ENCODE measurements around the gene KHDRBS2. TPM values are rescaled to one million over a fixed set of nuclear protein-coding genes. Genes with fewer than 3 reads are reported as not detected.

The KHDRBS2 gene
- total and polyA plus RNA-seq, 2 experiments from 2014 or later: 5.4 to 11.7 TPM

DNA sequence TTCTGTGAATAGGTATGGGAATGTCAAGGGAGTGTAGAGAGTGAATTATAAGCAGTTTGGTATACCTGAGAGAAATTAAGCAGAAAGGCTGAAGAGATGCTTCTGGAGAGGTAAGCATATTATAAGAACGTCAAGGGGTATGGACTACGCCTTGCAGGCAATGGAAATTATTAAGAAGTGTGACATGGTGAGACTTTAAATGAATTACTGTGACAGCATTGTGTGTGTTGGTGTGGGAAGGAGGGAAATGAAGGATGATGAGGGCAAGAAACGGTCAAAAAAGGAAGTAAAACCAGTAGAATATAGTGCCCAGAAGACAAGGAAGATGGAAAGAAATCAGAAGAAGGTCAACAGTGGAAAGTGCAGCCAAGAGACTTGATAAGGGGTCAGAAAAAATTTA is 5.9 kb downstream of the KHDRBS2 start:
- H3K79me2 ChIP-seq (replicated peaks; ENCODE audit: insufficient read depth): peaks cover 22% of the 10 kb centered on the region
- H3K4me1 ChIP-seq (ENCODE audit: insufficient read depth): no peaks in the 10 kb centered on the region; the same call in 1 of the 2 replicates
- no peak overlapping the region for H3K27ac ChIP-seq (ENCODE audit: low read depth)
- H3K9me3 Mint-ChIP-seq: no peaks in the 10 kb centered on the region
- H3F3A ChIP-seq (replicated peaks; ENCODE audit: low read depth): no peaks in the 10 kb centered on the region
- no peak overlapping the region for H2AFZ ChIP-seq
- ATAC-seq: no peak
- H3K27me3 ChIP-seq (ENCODE audit: insufficient read depth): no peaks in the 10 kb centered on the region
- no peak overlapping the region for H3K4me3 Mint-ChIP-seq
- H3K4me3 ChIP-seq: no peak overlapping the region
- no peaks in the 10 kb centered on the region for H3K36me3 Mint-ChIP-seq (ENCODE audit: low read depth)
- no peak overlapping the region for H3K4me2 ChIP-seq
- no peaks in the 10 kb centered on the region for H4K20me1 ChIP-seq (replicated peaks; ENCODE audit: insufficient read depth)
- no peak for TF ChIP-seq NANOG (IDR thresholded peaks at IDR 0.05; ENCODE audit: borderline replicate concordance)
- TF ChIP-seq, protein P1, sequence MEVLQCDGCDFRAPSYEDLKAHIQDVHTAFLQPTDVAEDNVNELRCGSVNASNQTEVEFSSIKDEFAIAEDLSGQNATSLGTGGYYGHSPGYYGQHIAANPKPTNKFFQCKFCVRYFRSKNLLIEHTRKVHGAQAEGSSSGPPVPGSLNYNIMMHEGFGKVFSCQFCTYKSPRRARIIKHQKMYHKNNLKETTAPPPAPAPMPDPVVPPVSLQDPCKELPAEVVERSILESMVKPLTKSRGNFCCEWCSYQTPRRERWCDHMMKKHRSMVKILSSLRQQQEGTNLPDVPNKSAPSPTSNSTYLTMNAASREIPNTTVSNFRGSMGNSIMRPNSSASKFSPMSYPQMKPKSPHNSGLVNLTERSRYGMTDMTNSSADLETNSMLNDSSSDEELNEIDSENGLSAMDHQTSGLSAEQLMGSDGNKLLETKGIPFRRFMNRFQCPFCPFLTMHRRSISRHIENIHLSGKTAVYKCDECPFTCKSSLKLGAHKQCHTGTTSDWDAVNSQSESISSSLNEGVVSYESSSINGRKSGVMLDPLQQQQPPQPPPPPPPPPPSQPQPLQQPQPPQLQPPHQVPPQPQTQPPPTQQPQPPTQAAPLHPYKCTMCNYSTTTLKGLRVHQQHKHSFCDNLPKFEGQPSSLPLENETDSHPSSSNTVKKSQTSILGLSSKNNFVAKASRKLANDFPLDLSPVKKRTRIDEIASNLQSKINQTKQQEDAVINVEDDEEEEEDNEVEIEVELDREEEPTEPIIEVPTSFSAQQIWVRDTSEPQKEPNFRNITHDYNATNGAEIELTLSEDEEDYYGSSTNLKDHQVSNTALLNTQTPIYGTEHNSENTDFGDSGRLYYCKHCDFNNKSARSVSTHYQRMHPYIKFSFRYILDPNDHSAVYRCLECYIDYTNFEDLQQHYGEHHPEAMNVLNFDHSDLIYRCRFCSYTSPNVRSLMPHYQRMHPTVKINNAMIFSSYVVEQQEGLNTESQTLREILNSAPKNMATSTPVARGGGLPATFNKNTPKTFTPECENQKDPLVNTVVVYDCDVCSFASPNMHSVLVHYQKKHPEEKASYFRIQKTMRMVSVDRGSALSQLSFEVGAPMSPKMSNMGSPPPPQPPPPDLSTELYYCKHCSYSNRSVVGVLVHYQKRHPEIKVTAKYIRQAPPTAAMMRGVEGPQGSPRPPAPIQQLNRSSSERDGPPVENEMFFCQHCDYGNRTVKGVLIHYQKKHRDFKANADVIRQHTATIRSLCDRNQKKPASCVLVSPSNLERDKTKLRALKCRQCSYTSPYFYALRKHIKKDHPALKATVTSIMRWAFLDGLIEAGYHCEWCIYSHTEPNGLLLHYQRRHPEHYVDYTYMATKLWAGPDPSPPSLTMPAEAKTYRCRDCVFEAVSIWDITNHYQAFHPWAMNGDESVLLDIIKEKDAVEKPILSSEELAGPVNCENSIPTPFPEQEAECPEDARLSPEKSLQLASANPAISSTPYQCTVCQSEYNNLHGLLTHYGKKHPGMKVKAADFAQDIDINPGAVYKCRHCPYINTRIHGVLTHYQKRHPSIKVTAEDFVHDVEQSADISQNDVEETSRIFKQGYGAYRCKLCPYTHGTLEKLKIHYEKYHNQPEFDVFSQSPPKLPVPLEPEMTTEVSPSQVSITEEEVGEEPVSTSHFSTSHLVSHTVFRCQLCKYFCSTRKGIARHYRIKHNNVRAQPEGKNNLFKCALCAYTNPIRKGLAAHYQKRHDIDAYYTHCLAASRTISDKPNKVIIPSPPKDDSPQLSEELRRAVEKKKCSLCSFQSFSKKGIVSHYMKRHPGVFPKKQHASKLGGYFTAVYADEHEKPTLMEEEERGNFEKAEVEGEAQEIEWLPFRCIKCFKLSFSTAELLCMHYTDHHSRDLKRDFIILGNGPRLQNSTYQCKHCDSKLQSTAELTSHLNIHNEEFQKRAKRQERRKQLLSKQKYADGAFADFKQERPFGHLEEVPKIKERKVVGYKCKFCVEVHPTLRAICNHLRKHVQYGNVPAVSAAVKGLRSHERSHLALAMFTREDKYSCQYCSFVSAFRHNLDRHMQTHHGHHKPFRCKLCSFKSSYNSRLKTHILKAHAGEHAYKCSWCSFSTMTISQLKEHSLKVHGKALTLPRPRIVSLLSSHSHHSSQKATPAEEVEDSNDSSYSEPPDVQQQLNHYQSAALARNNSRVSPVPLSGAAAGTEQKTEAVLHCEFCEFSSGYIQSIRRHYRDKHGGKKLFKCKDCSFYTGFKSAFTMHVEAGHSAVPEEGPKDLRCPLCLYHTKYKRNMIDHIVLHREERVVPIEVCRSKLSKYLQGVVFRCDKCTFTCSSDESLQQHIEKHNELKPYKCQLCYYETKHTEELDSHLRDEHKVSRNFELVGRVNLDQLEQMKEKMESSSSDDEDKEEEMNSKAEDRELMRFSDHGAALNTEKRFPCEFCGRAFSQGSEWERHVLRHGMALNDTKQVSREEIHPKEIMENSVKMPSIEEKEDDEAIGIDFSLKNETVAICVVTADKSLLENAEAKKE (CRISPR knock-in tag; IDR thresholded peaks at IDR 0.05): no peak
- TF ChIP-seq ZNF114 (CRISPR knock-in tag; IDR thresholded peaks at IDR 0.05): no peak
- TF ChIP-seq STAT1 (IDR thresholded peaks at IDR 0.05; ENCODE audit: unreplicated experiment): no peak
- no peak for TF ChIP-seq EZH2phosphoT487 (IDR thresholded peaks at IDR 0.05; ENCODE audit: unreplicated experiment)
- TF ChIP-seq ETS1 (IDR thresholded peaks at IDR 0.05): no peak
- TF ChIP-seq, protein P2, sequence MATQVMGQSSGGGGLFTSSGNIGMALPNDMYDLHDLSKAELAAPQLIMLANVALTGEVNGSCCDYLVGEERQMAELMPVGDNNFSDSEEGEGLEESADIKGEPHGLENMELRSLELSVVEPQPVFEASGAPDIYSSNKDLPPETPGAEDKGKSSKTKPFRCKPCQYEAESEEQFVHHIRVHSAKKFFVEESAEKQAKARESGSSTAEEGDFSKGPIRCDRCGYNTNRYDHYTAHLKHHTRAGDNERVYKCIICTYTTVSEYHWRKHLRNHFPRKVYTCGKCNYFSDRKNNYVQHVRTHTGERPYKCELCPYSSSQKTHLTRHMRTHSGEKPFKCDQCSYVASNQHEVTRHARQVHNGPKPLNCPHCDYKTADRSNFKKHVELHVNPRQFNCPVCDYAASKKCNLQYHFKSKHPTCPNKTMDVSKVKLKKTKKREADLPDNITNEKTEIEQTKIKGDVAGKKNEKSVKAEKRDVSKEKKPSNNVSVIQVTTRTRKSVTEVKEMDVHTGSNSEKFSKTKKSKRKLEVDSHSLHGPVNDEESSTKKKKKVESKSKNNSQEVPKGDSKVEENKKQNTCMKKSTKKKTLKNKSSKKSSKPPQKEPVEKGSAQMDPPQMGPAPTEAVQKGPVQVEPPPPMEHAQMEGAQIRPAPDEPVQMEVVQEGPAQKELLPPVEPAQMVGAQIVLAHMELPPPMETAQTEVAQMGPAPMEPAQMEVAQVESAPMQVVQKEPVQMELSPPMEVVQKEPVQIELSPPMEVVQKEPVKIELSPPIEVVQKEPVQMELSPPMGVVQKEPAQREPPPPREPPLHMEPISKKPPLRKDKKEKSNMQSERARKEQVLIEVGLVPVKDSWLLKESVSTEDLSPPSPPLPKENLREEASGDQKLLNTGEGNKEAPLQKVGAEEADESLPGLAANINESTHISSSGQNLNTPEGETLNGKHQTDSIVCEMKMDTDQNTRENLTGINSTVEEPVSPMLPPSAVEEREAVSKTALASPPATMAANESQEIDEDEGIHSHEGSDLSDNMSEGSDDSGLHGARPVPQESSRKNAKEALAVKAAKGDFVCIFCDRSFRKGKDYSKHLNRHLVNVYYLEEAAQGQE (IDR thresholded peaks at IDR 0.05; ENCODE audit: unreplicated experiment): no peak
- no peak for TF ChIP-seq POLR2AphosphoS5 (IDR thresholded peaks at IDR 0.05; ENCODE audit: low read depth)
- no peaks in the 10 kb centered on the region for H3K9me2 ChIP-seq (ENCODE audit: insufficient read depth)
- DNase-seq (ENCODE audit: low spot score): no peak
- H3K27me3 Mint-ChIP-seq (ENCODE audit: insufficient read depth, low read depth, poor library complexity): no peaks in the 10 kb centered on the region
- peaks cover 11% of the 10 kb centered on the region; the same call in 2 of the 3 replicates for H3K4me1 Mint-ChIP-seq
- no peaks in the 10 kb centered on the region for H3K36me3 ChIP-seq (ENCODE audit: insufficient read depth)
- no peak overlapping the region for H3K27ac Mint-ChIP-seq

All from GM23338 (cell line).